NCI-H1092 (cell line): ENCODE data around the gene AIPL1.
A peak's percentile ranks its signal among the peaks of the same experiment; 100 is the strongest.

Experiments used
- DNase-seq: peaks from one replicate; lab custom pipeline; 2025; lab: John Stamatoyannopoulos, UW

The AIPL1 gene

GRCh38 chr17:6467567-6467966, 32.6 kb upstream of the AIPL1 start:
- no peak for DNase-seq

- no peak for DNase-seq
Measured at GRCh38 chr17:6465206-6466003, 30.5 kb upstream of the AIPL1 start.

- DNase-seq = no peak
Measured at GRCh38 chr17:6464446-6465041, 29.6 kb upstream of the AIPL1 start.

- no peak for DNase-seq
Measured at GRCh38 chr17:6463616-6464445, 28.9 kb upstream of the AIPL1 start.

- no peak for DNase-seq
Measured at GRCh38 chr17:6462692-6463091, 27.8 kb upstream of the AIPL1 start.

- DNase-seq = no peak
Measured at GRCh38 chr17:6461792-6462524, 27.0 kb upstream of the AIPL1 start.

- no peak for DNase-seq
Measured at GRCh38 chr17:6461246-6461645, 26.3 kb upstream of the AIPL1 start.

- no peak for DNase-seq
Measured at GRCh38 chr17:6460531-6461161, 25.7 kb upstream of the AIPL1 start.

- no peak for DNase-seq
Measured at GRCh38 chr17:6458460-6458950, 23.6 kb upstream of the AIPL1 start.

- DNase-seq = no peak
Measured at GRCh38 chr17:6457688-6458459, 23.0 kb upstream of the AIPL1 start.

- DNase-seq = no peak
Measured at GRCh38 chr17:6456914-6457687, 22.2 kb upstream of the AIPL1 start.

GRCh38 chr17:6456321-6456720, 21.4 kb upstream of the AIPL1 start:
- no peak for DNase-seq

GRCh38 chr17:6455321-6455705, 20.4 kb upstream of the AIPL1 start:
- peak; percentile 36 for DNase-seq

- DNase-seq = no peak
Measured at GRCh38 chr17:6454495-6455320, 19.8 kb upstream of the AIPL1 start.

GRCh38 chr17:6453279-6454024, 18.5 kb upstream of the AIPL1 start:
- no peak for DNase-seq

- no peak for DNase-seq
Measured at GRCh38 chr17:6452471-6453266, 17.7 kb upstream of the AIPL1 start.
